Keratinocyte (primary cell): ENCODE measurements around the gene DPCD.

Source experiments
- CTCF ChIP-seq, 3 experiments: IDR thresholded peaks in 1 of 3; conservative IDR thresholded peaks in 1 of 3; optimal IDR thresholded peaks in 1 of 3; 2 replicates in 2 of 3; 3 replicates in 1 of 3; pipeline versions ENCODE3 to v1.5.1; 2011; ENCODE audit warnings: low read length in 3 of 3, mild to moderate bottlenecking in 3 of 3, moderate library complexity in 2 of 3, control low read depth in 1 of 3, inconsistent platforms in 1 of 3; ENCODE audit not compliant: insufficient read depth in 2 of 3; ENCODE audit errors: extremely low read depth in 1 of 3
- EZH2 ChIP-seq: IDR thresholded peaks from one replicate; pipeline ENCODE4 v1.6.1; 2012; ENCODE audit warnings: inconsistent platforms, mild to moderate bottlenecking, low read length, moderate library complexity

- TF ChIP-seq CTCF (optimal IDR thresholded peaks at IDR 0.05 in 1 of 3, IDR thresholded peaks at IDR 0.05 in 1 of 3, conservative IDR thresholded peaks at IDR 0.05 in 1 of 3; ENCODE audit: extremely low read depth in 1 of 3, insufficient read depth in 2 of 3, low read length in 3 of 3) (no peak), EZH2 (no peak)
These were observed 67.4 kb downstream of the DPCD start for GRCh38 chr10:101655570-101655969.
